AG10803 (cell line): ENCODE measurements around the gene ASB8.

Experiments
- DNase-seq: peaks from one replicate; pipeline ENCODE4 v3.0.0; 2010; ENCODE audit warnings: low read depth
- H3K4me3 ChIP-seq: 2 replicates; pipeline ENCODE4 v1.5.1; 2011; ENCODE audit warnings: mild to moderate bottlenecking, low read length, control low read depth
- CTCF ChIP-seq: conservative IDR thresholded peaks from 2 replicates; pipeline ENCODE4 v1.5.1; 2011; ENCODE audit warnings: mild to moderate bottlenecking, low read length, control low read depth, inconsistent platforms

The ASB8 gene

GRCh38 chr12:48104531-48104930, 52.8 kb downstream of the ASB8 start:
- H3K4me3 ChIP-seq: peak overlapping the region; percentile 91
- no peak for TF ChIP-seq CTCF
- no peak for DNase-seq
